NCI-H510A treated with DMSO at 0.1 percent for 48 hours (cell line): ENCODE measurements around the gene PREB.
"Not testable (repeated sequence)": the region's sequence is repeated elsewhere in the genome, so short reads cannot be mapped to it uniquely, and the experiment has no call there.

Source experiments
- DNase-seq: peaks from one replicate; lab custom pipeline; 2025; lab: John Stamatoyannopoulos, UW

PREB gene, protein sequence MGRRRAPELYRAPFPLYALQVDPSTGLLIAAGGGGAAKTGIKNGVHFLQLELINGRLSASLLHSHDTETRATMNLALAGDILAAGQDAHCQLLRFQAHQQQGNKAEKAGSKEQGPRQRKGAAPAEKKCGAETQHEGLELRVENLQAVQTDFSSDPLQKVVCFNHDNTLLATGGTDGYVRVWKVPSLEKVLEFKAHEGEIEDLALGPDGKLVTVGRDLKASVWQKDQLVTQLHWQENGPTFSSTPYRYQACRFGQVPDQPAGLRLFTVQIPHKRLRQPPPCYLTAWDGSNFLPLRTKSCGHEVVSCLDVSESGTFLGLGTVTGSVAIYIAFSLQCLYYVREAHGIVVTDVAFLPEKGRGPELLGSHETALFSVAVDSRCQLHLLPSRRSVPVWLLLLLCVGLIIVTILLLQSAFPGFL

DNA sequence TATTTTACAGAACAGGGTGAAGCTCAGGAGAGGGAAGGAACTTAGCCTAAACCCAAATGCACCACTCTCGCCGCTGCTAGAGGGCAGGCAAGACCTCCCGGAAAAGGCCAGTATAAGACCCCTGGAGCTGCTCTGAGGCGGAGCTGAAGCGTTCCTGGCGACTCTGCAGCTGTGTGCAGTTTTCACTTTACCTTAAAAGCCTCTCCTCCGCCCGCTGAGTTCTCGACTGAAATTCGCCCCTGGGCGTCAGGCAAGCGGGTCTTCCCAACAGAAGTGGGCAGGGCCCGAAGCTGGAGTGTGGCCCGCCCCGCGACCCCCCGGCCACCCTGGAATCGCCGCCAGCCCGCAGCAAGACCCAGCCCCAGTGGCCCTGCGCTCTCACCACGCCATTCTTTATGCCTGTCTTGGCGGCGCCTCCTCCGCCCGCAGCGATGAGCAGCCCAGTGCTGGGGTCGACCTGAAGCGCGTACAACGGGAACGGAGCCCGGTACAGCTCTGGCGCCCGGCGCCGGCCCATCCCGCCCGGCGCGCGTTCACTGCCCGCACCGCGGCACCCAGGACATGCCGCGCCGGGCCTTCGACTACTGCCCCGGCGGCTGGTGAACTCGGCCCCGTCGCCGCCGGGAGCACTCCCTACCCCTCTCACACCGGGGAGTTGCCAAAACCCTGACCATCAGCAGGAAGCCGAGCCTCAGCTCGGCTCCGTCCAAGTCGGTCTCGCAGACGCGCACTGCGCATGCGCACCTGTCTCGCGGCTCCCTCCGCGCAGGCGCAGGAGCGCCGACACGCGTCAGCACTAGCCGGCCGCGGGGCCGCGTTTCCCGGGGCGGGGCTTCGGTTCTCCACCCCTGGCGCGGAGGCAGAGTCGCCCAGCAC is at the start of gene PREB:
PREB (minus strand) TSS at position 732 of the 876 bp plus-strand sequence; CDS start at position 517, 215 bp downstream.
- peak; percentile 94 for DNase-seq

DNA sequence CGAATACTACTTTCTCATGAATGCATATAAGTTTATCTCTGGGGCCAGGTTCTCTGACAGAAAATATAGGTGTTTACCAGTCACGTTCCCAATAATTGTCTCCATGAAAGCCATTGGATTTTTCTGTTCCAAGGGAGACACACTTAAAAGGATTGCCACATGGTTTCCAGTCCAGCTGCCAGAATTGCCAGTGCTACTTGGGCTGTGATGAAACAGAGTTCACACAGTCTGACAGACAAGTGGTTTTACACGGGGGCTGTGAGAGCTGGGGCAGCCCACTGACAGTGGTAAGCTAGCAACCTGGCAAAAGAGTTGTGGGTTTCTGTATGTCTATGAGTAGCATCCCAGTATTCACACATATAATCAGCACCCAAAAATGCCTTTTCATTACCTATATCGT is 49.7 kb upstream of the PREB start:
- no peak for DNase-seq

DNA sequence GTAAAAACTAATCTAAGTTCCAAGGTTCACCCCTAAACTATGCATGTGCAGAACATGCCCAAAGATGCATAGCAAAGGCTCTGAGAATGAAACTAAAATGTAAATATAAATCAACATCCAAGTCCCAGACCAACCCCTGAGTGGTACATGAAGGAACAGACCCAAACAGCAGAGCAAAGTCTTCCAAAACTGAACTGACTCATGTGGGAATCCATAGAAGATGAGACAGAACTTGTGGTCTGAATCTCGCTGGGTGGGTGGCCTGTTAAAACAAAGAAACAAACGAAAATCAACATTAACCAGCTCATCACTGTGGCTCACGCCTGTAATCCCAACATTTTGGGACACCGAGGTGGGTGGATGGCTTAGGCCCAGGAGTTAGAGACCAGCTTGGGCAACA is 47.9 kb upstream of the PREB start:
- DNase-seq = no peak

DNA sequence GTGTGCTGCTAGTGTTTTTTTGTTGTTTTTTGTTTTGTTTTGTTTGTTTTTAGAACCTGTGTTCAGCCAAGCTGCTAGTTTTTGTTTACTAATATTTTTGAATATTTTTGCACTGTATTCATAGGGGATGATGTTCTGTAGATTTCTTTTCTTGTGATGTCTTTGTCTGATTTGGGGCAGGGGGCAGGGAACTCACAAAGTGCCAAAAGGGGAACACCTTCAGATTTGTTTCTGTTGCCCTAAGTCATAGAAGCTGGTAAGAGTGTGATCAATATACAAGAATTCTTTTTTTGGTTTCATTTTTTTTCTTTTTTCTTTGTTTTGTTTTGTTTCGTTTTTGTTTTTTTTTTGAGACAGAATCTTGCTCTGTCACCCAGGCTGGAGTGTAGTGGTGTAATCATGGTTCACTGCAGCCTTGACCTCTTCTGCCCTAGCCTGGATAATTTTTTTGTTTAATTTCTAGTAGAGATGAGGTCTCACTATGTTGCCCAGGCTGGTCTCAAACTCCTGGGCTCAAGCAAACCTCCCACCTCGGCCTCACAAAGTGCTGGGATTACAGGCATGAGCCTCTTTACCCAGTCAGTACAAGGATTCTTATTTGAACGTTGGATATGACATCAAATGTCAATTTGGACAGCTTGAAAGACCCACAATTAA is 45.0 kb upstream of the PREB start:
- no peak for DNase-seq

DNA sequence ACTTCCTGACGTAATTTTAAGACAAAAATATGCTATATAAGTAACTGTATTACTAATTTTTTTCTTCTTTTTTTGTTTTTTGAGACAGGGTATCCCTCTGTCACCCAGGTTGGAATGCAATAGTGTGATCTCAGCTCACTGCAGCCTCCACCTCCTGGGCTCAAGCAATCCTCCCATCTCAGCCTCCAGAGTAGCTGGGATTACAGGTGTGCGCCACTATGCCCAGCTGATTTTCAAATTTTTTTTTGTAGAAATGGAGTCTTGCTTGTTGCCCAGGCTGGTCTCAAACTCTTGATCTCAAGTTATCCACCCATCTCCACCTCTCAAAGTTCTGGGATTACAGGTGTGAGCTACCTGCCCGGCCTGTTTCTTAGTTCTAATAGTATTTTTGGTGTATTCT is 44.0 kb upstream of the PREB start:
- no peak for DNase-seq

DNA sequence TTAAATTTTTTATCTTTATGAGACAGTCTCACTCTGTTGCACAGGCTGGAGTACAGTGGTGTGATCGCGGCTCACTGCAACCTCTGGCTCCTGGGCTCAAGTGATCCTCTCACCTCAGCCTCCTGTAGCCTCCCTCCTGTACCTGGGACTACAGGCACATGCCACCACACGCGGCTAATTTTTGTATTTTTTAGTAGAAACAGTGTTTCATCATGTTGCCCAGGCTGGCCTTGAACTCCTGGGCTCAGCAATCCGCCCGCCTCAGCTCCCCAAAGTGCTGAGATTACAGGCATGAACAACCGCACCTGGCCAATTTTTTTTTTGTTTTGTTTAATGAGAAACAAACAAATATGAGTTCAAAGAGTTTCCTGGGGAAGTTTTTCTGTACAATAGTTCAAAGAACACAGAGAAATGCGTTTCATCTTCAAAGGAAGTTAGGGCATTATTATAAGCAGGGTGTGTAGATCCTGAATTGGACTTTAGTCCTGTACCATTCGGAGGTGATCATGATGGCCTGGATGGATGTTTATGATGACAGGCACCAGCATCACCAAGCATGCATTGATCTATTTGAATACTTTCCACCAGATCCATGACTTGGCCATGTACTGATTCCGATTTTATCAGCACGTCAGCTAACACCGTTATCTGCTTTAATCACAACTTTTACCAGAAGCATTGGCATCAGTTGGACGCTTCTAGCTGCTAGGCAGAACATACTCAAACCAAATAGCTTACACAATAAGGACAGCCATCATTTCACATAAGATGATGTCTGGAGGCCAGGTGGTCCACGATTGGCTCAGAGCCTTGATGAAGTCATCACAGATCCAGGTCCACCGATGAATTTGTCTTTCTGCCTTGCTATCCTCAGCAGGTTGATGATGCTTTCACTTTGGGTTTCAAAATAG is 43.3 kb upstream of the PREB start:
- DNase-seq = no peak

DNA sequence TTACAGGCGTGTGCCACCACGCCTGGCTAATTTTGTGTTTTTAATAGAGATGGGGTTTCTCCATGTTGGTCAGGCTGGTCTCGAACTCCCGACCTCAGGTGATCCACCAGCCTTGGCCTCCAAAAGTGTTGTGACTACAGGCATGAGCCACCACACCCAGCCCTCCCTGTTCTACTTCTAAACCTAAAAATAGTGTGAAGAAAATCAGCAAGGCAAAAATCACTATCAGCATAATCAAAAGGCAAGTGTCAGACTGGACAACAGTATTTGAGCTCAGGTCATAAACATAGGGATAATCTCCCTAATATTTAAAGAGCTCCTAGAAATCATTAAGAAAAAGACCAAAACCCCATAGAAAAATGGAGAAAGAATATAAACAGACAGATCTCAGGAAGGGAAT is 41.3 kb upstream of the PREB start:
- not testable (repeated sequence) for DNase-seq

DNA sequence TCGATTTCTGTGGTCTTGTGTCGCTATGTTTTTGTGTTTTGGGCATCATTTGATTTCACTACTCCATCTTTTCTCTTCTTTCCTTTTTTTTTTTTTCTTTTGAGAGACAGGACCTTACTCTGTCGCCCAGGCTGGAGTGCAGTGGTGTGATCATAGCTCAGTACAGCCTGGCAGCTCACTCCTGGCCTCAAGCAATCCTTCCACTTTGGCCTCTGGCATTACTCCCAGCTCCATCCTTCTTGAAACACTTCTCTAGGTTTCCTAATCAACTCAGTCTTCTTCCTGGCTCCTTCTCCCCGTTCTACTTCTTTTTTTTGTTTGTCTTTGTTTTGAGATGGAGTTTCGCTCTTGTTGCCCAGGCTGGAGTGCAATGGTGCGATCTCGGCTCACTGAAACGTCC is 40.9 kb upstream of the PREB start:
- no peak for DNase-seq

DNA sequence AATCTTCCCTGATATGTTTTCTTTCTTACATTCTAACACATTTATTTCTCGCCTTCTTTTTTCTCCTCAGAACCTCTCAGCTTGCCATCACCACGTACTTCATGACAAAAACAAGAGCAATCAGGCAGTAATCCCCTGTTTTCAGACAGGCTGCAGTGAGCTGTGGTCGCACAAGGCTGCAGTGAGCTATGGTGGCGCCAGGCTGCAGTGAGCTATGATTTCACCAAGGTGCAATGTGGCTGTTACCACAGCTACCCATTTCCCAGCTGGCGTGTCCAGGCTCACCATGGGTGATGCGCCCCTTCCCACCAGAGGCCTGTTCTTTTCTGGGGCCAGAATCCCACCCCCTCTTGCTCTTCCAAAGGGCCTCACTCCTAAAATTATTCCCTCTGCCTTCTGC is 40.2 kb upstream of the PREB start:
- no peak for DNase-seq

DNA sequence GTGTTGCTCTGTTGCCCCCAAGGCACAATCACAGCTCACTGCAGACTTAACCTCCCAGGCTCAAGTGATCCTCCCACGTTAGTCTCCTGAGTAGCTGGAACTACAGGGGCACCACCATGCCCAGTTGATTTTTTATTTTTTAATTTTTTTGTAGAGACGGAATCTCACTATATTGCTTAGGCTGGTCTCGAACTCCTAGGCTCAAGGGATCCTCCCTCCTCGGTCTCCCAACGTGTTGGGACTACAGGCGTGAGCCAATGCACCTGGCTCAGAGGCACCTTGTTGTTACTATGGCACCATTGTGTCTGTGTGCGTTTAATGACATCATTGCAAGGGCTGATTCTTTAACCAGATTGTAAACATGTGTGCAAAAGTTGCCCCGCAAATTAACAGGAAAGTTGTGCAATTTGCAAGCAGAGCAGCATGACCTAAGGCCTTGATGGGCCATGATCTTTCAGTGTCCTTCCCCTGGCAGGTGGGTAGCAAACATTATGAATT is 37.0 kb upstream of the PREB start:
- DNase-seq = no peak

DNA sequence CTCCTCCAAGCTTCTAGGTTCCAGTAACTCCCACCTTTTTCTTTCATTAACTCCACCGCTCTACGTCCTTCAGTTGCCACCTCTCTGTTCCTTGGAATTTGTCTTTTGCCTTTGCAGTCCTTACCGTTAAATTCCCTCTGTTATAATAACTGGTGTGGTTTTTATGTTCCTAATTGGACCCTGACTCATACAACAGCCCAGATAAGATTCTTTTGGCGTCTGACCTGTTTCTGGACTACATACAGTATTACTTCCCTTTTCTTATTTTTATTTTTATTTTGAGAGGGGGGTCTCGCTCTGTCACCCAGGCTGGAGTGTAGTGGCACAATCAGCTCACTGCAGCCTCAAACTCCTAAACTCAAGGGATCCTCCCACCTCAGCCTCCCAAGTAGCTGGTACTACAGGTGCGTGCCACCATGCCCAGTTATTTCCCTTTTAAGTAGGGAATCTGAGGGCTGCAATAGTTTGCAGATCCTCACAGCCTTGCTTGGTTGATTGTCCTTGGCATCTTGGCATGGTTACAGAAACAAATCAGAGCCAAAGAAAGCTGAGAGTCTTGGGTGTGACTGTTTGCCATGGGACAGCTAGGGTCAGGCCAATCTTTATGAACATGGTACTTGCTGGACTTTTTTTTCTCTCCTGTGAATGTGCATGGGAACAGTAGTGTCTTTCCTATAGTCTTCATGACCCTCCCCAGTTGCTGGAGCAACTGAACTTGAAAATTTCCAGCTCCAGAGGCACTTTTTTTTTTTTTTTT is 36.3 kb upstream of the PREB start:
- DNase-seq = no peak

DNA sequence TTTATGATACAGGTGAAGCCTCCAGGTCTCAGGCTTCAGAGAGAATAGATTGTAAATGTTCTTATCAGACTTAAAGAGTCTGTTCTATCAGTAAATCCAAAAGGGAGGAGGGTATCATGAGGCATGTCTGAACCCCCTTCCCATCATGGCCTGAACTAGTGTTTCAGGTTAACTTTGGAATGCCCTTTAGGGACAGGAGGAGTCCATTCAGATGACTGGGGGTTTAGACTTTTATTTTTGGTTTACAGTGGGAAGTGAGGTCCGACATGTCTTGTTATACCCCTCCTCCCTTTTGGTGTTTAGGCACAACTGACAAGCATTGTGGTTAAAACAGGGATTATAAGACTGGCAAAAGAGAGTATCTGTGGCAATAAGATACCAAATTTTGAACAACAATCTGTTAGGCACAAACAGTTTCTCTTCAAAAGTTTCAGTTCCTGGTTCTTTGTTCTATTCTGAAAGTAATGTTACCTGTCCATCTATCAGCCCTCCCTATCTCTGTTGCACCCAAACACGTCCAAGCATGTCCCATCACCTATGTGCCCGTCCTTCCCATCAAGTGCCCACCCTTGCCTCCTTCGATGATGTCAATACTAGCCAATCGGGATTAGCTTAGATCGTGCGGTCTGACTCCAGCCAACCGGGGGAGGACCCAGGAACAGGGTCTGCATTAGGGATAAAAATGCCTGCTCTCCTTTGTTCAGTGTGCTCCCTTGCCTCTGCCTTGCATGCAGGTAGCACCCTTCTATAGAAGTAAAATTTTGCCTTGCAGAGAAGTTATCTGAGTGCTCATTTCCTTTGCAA is 30.7 kb upstream of the PREB start:
- DNase-seq = no peak

DNA sequence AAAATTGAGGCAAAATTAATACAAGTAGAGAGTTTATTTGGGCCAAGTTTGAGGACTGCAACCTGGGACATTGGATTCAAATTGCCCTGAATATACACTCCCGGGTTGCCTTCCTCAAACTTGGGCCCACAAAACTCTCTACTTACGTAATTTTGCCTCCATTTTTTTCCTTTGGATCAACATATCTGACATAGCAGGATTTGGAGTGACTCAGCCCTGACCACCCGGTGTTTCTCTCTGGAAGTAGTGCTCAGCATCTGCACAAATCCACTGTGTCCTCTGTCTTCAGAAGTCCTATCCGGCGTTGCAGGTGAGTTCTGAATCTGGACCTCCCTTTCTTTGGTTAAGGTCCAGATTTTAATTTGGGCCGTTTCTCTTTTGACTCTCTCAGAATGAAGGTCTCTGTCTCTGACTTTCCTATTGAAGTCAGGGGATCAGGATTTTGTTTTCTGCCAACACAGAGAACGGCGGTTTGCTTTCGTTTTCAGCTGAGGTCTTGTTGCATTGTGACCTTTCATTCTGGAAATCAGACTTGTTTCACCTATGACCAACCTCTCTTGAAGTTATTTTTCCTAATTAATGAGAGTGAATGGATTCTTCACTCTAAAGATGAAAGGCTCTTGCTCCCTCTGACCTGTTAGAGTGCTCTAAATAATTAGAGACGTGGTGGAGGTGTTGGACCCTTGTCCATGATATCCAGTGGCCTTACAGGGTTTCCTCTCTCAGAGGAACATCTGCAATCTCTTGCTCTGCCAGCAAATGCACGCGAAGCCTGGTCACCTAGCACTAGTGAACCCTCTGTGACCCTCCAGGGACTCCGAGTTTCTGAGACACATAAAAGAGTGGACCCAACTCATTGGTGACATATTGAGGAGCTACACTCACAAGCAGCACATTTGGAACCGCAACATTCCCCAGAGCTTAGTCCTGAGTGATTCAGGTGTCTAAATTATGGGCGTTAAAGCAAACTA is 28.0 kb upstream of the PREB start:
- DNase-seq = no peak

DNA sequence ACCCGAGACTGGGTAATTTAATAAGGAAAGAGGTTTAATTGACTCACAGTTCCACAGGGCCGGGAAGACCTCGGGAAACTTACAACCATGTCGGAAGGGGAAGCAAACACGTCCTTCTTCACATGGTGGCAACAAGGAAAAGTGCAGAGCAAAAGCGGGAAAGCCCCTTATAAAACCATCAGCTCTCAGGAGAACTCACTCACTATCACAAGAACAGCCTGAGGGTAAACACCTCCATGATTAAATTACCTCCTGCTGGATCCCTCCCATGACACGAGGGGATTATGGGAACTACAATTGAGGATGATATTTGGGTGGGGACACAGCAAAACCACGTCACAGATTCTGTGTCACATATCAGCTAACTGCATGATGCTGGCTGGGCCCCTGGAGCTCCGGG is 25.8 kb upstream of the PREB start:
- no peak for DNase-seq

DNA sequence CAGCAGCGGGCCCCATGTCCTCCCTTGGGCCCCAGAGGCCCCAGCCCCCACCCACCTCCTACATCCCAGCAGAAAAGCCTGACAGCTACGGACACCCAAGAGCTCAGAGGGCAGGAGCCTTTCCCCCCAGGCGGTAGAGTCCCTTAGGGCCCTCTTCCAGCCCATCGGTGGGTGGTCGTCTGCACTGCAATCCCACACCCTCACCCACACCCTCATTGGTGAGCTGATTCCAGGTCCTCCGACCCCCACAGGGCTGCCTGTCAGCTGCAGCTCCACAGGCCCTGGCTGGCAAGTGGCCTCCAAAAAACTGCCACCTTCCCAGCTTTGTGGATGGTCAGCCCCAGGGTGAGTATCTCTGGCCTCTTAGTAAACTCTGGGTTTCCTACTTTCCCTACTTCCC is 24.8 kb upstream of the PREB start:
- DNase-seq = no peak

DNA sequence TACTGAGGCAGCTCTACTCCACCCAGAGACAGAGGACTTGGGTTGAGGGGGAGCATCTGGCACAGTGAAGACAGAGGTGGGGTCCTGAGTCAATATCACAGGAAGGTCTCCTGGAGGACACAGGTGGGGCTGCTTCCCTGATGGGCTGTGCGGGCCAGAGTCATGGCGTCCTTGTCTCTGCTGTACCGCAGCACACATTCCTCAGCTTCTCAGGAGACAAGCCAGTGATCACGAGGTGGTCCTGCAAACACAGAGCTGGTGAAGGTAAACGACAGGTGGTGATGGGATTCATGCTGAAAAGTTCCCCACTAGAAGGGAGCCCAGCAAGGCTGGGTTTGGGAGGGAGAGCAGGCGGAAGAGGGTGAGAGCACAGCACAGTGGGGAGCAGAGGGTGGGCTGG is 24.0 kb upstream of the PREB start:
- DNase-seq = no peak

DNA sequence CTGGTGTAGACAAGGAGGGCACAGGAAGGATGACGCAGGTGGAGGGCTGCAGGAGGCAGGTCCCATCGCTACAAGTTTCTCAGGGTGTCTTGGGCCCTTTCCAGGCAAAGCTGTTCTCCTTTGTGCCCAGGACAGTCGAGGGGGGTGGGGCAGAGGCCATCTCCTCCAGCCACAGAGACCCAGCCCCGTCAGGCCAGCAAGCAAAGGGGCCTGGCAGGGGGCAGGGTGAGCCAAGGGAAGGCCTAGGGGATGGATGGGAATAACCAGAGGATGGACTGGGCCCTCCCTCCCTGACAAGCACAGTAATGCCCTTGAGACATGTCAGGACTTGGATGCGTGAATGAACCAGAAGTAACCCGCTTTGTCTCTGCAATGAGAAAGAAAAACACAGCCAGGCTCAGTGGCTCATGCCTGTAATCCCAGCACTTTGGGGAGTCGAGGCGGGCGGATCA is 20.7 kb upstream of the PREB start:
- DNase-seq = no peak

DNA sequence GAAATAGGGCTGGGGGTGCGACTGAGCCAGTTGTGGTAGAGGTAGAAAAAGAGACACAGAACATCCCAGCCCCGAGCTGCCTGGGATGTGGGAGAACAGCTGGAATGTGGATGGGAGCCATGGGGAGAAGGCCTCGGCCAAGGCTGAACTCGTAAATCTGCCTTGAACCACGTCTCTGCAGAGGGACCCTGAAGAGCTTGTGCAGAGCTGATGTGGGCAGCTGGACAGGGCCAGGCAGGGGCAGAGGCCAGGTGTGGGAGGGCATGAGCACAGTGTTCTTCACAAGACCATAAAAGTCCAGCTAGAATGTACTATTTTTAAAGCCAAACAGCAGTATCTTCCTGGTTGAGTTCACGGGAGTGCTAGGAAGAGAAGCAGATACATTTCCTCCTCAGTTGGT is 20.1 kb upstream of the PREB start:
- DNase-seq = no peak
